Measurements from ENCODE around the gene USP25. TPM values are rescaled to one million over a fixed set of nuclear protein-coding genes. Genes with fewer than 3 reads are reported as not detected.
A peak's percentile ranks its signal among the peaks of the same experiment; 100 is the strongest.

The USP25 gene
- total and polyA plus RNA-seq, 2 experiments from 2014 or later: 11.8 to 49.2 TPM

DNA sequence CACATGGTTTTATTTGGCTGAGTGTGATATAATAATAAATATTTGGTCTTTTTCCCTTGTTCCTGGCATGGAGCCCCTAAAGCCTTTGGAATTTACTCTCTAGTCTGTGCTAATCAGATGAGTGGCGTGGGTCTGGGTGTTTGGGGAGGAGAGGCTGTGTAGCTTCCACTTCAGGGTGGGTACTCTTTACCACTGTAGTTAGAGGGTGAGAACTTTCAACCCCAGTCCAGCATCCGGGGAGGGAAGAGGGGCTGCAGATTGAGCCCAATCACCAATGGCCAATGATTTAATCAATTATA, 20.0 kb downstream of the USP25 start:
- H3K27ac ChIP-seq (ENCODE audit: low read depth): no peak overlapping the region
- H3K27ac Mint-ChIP-seq: peak overlapping the region; percentile 93
- peaks cover 55% of the 10 kb centered on the region for H3K4me1 Mint-ChIP-seq
- H3K9me2 ChIP-seq (ENCODE audit: insufficient read depth): no peaks in the 10 kb centered on the region
- DNase-seq (ENCODE audit: low spot score) (no peak), ATAC-seq (no peak)
- no peaks in the 10 kb centered on the region; the same call in 1 of the 3 replicates for H3K36me3 Mint-ChIP-seq (ENCODE audit: low read depth)
- H3K79me2 ChIP-seq (replicated peaks; ENCODE audit: insufficient read depth): peaks cover 93% of the 10 kb centered on the region
- H3K27me3 ChIP-seq (ENCODE audit: insufficient read depth): no peaks in the 10 kb centered on the region
- TF ChIP-seq STAT1 (IDR thresholded peaks at IDR 0.05; ENCODE audit: unreplicated experiment) (no peak), EZH2 (IDR thresholded peaks at IDR 0.05; ENCODE audit: low read depth, unreplicated experiment) (no peak), NANOG (IDR thresholded peaks at IDR 0.05; ENCODE audit: borderline replicate concordance) (no peak), POLR2AphosphoS5 (IDR thresholded peaks at IDR 0.05; ENCODE audit: low read depth) (no peak), JUNB (IDR thresholded peaks at IDR 0.05; ENCODE audit: unreplicated experiment) (no peak), CREB1 (CRISPR knock-in tag; IDR thresholded peaks at IDR 0.05; ENCODE audit: low read depth) (no peak), ZNF114 (CRISPR knock-in tag; IDR thresholded peaks at IDR 0.05) (no peak), ZNF331 (CRISPR knock-in tag; IDR thresholded peaks at IDR 0.05; ENCODE audit: low read depth) (no peak), EZH2phosphoT487 (IDR thresholded peaks at IDR 0.05; ENCODE audit: unreplicated experiment) (no peak)
- TF ChIP-seq, protein P1, sequence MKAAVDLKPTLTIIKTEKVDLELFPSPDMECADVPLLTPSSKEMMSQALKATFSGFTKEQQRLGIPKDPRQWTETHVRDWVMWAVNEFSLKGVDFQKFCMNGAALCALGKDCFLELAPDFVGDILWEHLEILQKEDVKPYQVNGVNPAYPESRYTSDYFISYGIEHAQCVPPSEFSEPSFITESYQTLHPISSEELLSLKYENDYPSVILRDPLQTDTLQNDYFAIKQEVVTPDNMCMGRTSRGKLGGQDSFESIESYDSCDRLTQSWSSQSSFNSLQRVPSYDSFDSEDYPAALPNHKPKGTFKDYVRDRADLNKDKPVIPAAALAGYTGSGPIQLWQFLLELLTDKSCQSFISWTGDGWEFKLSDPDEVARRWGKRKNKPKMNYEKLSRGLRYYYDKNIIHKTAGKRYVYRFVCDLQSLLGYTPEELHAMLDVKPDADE (IDR thresholded peaks at IDR 0.05): no peak
- TF ChIP-seq, protein P2, sequence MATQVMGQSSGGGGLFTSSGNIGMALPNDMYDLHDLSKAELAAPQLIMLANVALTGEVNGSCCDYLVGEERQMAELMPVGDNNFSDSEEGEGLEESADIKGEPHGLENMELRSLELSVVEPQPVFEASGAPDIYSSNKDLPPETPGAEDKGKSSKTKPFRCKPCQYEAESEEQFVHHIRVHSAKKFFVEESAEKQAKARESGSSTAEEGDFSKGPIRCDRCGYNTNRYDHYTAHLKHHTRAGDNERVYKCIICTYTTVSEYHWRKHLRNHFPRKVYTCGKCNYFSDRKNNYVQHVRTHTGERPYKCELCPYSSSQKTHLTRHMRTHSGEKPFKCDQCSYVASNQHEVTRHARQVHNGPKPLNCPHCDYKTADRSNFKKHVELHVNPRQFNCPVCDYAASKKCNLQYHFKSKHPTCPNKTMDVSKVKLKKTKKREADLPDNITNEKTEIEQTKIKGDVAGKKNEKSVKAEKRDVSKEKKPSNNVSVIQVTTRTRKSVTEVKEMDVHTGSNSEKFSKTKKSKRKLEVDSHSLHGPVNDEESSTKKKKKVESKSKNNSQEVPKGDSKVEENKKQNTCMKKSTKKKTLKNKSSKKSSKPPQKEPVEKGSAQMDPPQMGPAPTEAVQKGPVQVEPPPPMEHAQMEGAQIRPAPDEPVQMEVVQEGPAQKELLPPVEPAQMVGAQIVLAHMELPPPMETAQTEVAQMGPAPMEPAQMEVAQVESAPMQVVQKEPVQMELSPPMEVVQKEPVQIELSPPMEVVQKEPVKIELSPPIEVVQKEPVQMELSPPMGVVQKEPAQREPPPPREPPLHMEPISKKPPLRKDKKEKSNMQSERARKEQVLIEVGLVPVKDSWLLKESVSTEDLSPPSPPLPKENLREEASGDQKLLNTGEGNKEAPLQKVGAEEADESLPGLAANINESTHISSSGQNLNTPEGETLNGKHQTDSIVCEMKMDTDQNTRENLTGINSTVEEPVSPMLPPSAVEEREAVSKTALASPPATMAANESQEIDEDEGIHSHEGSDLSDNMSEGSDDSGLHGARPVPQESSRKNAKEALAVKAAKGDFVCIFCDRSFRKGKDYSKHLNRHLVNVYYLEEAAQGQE (IDR thresholded peaks at IDR 0.05; ENCODE audit: unreplicated experiment): no peak
- TF ChIP-seq, protein P3, sequence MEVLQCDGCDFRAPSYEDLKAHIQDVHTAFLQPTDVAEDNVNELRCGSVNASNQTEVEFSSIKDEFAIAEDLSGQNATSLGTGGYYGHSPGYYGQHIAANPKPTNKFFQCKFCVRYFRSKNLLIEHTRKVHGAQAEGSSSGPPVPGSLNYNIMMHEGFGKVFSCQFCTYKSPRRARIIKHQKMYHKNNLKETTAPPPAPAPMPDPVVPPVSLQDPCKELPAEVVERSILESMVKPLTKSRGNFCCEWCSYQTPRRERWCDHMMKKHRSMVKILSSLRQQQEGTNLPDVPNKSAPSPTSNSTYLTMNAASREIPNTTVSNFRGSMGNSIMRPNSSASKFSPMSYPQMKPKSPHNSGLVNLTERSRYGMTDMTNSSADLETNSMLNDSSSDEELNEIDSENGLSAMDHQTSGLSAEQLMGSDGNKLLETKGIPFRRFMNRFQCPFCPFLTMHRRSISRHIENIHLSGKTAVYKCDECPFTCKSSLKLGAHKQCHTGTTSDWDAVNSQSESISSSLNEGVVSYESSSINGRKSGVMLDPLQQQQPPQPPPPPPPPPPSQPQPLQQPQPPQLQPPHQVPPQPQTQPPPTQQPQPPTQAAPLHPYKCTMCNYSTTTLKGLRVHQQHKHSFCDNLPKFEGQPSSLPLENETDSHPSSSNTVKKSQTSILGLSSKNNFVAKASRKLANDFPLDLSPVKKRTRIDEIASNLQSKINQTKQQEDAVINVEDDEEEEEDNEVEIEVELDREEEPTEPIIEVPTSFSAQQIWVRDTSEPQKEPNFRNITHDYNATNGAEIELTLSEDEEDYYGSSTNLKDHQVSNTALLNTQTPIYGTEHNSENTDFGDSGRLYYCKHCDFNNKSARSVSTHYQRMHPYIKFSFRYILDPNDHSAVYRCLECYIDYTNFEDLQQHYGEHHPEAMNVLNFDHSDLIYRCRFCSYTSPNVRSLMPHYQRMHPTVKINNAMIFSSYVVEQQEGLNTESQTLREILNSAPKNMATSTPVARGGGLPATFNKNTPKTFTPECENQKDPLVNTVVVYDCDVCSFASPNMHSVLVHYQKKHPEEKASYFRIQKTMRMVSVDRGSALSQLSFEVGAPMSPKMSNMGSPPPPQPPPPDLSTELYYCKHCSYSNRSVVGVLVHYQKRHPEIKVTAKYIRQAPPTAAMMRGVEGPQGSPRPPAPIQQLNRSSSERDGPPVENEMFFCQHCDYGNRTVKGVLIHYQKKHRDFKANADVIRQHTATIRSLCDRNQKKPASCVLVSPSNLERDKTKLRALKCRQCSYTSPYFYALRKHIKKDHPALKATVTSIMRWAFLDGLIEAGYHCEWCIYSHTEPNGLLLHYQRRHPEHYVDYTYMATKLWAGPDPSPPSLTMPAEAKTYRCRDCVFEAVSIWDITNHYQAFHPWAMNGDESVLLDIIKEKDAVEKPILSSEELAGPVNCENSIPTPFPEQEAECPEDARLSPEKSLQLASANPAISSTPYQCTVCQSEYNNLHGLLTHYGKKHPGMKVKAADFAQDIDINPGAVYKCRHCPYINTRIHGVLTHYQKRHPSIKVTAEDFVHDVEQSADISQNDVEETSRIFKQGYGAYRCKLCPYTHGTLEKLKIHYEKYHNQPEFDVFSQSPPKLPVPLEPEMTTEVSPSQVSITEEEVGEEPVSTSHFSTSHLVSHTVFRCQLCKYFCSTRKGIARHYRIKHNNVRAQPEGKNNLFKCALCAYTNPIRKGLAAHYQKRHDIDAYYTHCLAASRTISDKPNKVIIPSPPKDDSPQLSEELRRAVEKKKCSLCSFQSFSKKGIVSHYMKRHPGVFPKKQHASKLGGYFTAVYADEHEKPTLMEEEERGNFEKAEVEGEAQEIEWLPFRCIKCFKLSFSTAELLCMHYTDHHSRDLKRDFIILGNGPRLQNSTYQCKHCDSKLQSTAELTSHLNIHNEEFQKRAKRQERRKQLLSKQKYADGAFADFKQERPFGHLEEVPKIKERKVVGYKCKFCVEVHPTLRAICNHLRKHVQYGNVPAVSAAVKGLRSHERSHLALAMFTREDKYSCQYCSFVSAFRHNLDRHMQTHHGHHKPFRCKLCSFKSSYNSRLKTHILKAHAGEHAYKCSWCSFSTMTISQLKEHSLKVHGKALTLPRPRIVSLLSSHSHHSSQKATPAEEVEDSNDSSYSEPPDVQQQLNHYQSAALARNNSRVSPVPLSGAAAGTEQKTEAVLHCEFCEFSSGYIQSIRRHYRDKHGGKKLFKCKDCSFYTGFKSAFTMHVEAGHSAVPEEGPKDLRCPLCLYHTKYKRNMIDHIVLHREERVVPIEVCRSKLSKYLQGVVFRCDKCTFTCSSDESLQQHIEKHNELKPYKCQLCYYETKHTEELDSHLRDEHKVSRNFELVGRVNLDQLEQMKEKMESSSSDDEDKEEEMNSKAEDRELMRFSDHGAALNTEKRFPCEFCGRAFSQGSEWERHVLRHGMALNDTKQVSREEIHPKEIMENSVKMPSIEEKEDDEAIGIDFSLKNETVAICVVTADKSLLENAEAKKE (CRISPR knock-in tag; IDR thresholded peaks at IDR 0.05): no peak
- TF ChIP-seq, protein P4, sequence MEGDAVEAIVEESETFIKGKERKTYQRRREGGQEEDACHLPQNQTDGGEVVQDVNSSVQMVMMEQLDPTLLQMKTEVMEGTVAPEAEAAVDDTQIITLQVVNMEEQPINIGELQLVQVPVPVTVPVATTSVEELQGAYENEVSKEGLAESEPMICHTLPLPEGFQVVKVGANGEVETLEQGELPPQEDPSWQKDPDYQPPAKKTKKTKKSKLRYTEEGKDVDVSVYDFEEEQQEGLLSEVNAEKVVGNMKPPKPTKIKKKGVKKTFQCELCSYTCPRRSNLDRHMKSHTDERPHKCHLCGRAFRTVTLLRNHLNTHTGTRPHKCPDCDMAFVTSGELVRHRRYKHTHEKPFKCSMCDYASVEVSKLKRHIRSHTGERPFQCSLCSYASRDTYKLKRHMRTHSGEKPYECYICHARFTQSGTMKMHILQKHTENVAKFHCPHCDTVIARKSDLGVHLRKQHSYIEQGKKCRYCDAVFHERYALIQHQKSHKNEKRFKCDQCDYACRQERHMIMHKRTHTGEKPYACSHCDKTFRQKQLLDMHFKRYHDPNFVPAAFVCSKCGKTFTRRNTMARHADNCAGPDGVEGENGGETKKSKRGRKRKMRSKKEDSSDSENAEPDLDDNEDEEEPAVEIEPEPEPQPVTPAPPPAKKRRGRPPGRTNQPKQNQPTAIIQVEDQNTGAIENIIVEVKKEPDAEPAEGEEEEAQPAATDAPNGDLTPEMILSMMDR (conservative IDR thresholded peaks at IDR 0.05; ENCODE audit: low read depth in 2 of 2): no peak
- H3F3A ChIP-seq (replicated peaks; ENCODE audit: low read depth): no peaks in the 10 kb centered on the region
- peaks cover 10% of the 10 kb centered on the region for H4K20me1 ChIP-seq (replicated peaks; ENCODE audit: insufficient read depth)
- H3K4me1 ChIP-seq (ENCODE audit: insufficient read depth): peaks cover 19% of the 10 kb centered on the region
- no peak overlapping the region for H3K4me2 ChIP-seq
- H3K4me3 ChIP-seq: no peak overlapping the region
- no peaks in the 10 kb centered on the region for H3K9me3 Mint-ChIP-seq
- H3K27me3 Mint-ChIP-seq (ENCODE audit: insufficient read depth, low read depth, poor library complexity): peaks cover 2% of the 10 kb centered on the region
- H3K4me3 Mint-ChIP-seq: no peak overlapping the region
- H2AFZ ChIP-seq: no peak overlapping the region
- no peaks in the 10 kb centered on the region for H3K36me3 ChIP-seq (ENCODE audit: insufficient read depth)

Measured in GM23338 (cell line).